ENCODE data around the gene P2RX1. TPM values are rescaled to one million over a fixed set of nuclear protein-coding genes. Genes with fewer than 3 reads are reported as not detected.

P2RX1 gene
- total and polyA plus RNA-seq, 2 donors (not counting 1 experiment from before 2014, with no cell fraction given): 25.7 to 84.7 TPM

- ChIA-PET POLR2A (no interaction called here), CTCF (interaction anchor here (0.8 to 2.4 kb wide), 5 partner anchors 13 to 210 kb away, joined by 3 to 8 read pairs (median 6); no protein-coding TSS in a partner anchor)
- intact Hi-C loops (cut with micrococcal nuclease): no loop called here
- ATAC-seq (ENCODE audit: low read depth) (no peak), DNase-seq (no peak)
- H3K9ac ChIP-seq (ENCODE audit: low read length): no peak overlapping the region
- H4K20me1 ChIP-seq (ENCODE audit: control insufficient read depth, insufficient read depth, low read length, poor library complexity, severe bottlenecking): peaks cover 99% of the 10 kb centered on the region
- H2AFZ ChIP-seq (ENCODE audit: insufficient read depth, low read depth, low read length, poor library complexity, severe bottlenecking): no peak overlapping the region
- H3K4me2 ChIP-seq (replicated peaks; ENCODE audit: low read depth, low read length, poor library complexity, severe bottlenecking): no peak overlapping the region
- H3K9me3 Mint-ChIP-seq (ENCODE audit: insufficient read depth): no peaks in the 10 kb centered on the region
- no peaks in the 10 kb centered on the region for H3K4me1 ChIP-seq (ENCODE audit: control insufficient read depth in 2 of 2, insufficient read depth in 2 of 2, low read length in 2 of 2)
- H3K27ac ChIP-seq (ENCODE audit: low read length in 2 of 2): no peak overlapping the region
- peaks cover 4% of the 10 kb centered on the region for H3K4me1 Mint-ChIP-seq
- H3K79me2 ChIP-seq (ENCODE audit: control insufficient read depth, insufficient read depth, low read length): peaks cover 80% of the 10 kb centered on the region
- no peaks in the 10 kb centered on the region for H3K27me3 Mint-ChIP-seq
- H3K36me3 ChIP-seq (replicated peaks in 1 of 2; ENCODE audit: control extremely low read depth in 1 of 2, control insufficient read depth in 1 of 2, extremely low read depth in 1 of 2, insufficient read depth in 2 of 2, low read length in 1 of 2): peaks cover 0 to 86% of the 10 kb centered on the region in 2 experiments
- no peak overlapping the region for H3K4me3 Mint-ChIP-seq
- peaks cover 0 to 13% (median 0%) of the 10 kb centered on the region in 3 donors for H3K9me3 ChIP-seq (ENCODE audit: control extremely low read depth in 1 of 3, control insufficient read depth in 2 of 3, insufficient read depth in 1 of 3, low read length in 2 of 3)
- no peaks in the 10 kb centered on the region for H3K27me3 ChIP-seq (replicated peaks in 1 of 4; ENCODE audit: control extremely low read depth in 1 of 4, control insufficient read depth in 3 of 4, insufficient read depth in 4 of 4, low read length in 3 of 4)
- no peak overlapping the region for H3K4me3 ChIP-seq (ENCODE audit: control extremely low read depth in 1 of 5, extremely low read depth in 1 of 5, insufficient read depth in 1 of 5, low read depth in 2 of 5, low read length in 4 of 5)
- WGBS (ENCODE audit: insufficient coverage): 97% methylated on average over 42 of the region's 43 CpGs
- no peak for TF ChIP-seq CTCF (IDR thresholded peaks at IDR 0.05)
- TF ChIP-seq EZH2 (IDR thresholded peaks at IDR 0.05; ENCODE audit: borderline replicate concordance, insufficient read depth, low read depth, low read length, poor library complexity, severe bottlenecking): no peak
- no peak overlapping the region for H3K27ac Mint-ChIP-seq
These were observed 31.1 kb upstream of the P2RX1 start for GRCh38 chr17:3947318-3947810.

DNA sequence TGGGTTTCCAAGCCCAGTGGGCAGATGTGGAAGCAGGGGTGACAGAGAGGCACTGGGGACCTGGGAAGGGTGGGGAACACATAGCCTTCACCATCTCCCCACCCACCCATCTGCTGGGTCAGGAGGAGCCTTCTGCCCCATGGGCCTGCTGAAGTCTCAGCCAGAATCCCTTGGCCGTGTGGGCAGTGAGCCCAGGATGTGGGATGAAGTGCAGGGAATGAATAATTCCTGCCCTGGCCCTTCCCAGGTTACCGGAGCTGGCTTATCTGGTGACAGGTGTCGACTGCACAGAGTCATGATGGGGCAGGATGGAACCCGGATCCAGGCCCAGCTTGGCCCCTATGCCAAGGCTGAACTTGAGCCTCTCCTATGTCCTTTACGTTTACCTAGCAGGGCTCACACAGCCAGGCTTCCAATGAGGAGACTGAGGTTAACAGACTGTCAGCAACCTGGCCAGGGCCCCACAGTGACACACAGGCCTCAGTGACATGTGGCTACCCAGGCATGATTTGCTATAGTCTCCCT, 30.5 kb upstream of the P2RX1 start:
- ChIA-PET POLR2A (interaction anchor here (0.6 kb wide), 1 partner anchor 79 kb away, joined by 5 read pairs; no protein-coding TSS in a partner anchor), CTCF (interaction anchor here (2.4 kb wide), 1 partner anchor 18 kb away, joined by 8 read pairs; no protein-coding TSS in a partner anchor)
- intact Hi-C loops (cut with micrococcal nuclease): no loop called here
- H3K4me2 ChIP-seq (replicated peaks; ENCODE audit: low read depth, low read length, poor library complexity, severe bottlenecking): no peak overlapping the region
- no peak overlapping the region for H2AFZ ChIP-seq (ENCODE audit: insufficient read depth, low read depth, low read length, poor library complexity, severe bottlenecking)
- no peaks in the 10 kb centered on the region for H3K4me1 Mint-ChIP-seq
- DNase-seq (no peak), ATAC-seq (ENCODE audit: low read depth) (no peak)
- H3K36me3 ChIP-seq (replicated peaks in 1 of 2; ENCODE audit: control extremely low read depth in 1 of 2, control insufficient read depth in 1 of 2, extremely low read depth in 1 of 2, insufficient read depth in 2 of 2, low read length in 1 of 2): peaks cover 0 to 87% of the 10 kb centered on the region in 2 experiments
- H3K9me3 ChIP-seq (ENCODE audit: control extremely low read depth in 1 of 3, control insufficient read depth in 2 of 3, insufficient read depth in 1 of 3, low read length in 2 of 3): peaks cover 0 to 13% (median 0%) of the 10 kb centered on the region in 3 donors
- H3K9me3 Mint-ChIP-seq (ENCODE audit: insufficient read depth): no peaks in the 10 kb centered on the region
- H3K79me2 ChIP-seq (ENCODE audit: control insufficient read depth, insufficient read depth, low read length): peaks cover 79% of the 10 kb centered on the region
- H3K27ac Mint-ChIP-seq: no peak overlapping the region
- H4K20me1 ChIP-seq (ENCODE audit: control insufficient read depth, insufficient read depth, low read length, poor library complexity, severe bottlenecking): peaks cover 99% of the 10 kb centered on the region
- no peaks in the 10 kb centered on the region for H3K27me3 ChIP-seq (replicated peaks in 1 of 4; ENCODE audit: control extremely low read depth in 1 of 4, control insufficient read depth in 3 of 4, insufficient read depth in 4 of 4, low read length in 3 of 4)
- H3K4me3 ChIP-seq (ENCODE audit: control extremely low read depth in 1 of 5, extremely low read depth in 1 of 5, insufficient read depth in 1 of 5, low read depth in 2 of 5, low read length in 4 of 5): no peak overlapping the region
- no peaks in the 10 kb centered on the region for H3K27me3 Mint-ChIP-seq
- no peak for TF ChIP-seq CTCF (IDR thresholded peaks at IDR 0.05)
- TF ChIP-seq EZH2 (IDR thresholded peaks at IDR 0.05; ENCODE audit: borderline replicate concordance, insufficient read depth, low read depth, low read length, poor library complexity, severe bottlenecking): no peak
- peak overlapping the region in 1 of 2 donors; percentile 30 for H3K27ac ChIP-seq (ENCODE audit: low read length in 2 of 2)
- no peaks in the 10 kb centered on the region for H3K4me1 ChIP-seq (ENCODE audit: control insufficient read depth in 2 of 2, insufficient read depth in 2 of 2, low read length in 2 of 2)
- no peak overlapping the region for H3K4me3 Mint-ChIP-seq
- WGBS (ENCODE audit: insufficient coverage): 94% methylated on average over 5 of the region's 5 CpGs
- no peak overlapping the region for H3K9ac ChIP-seq (ENCODE audit: low read length)
